Endodermal cell (in vitro differentiated cells): ENCODE data around the gene SNX19. TPM values are rescaled to one million over a fixed set of nuclear protein-coding genes. Genes with fewer than 3 reads are reported as not detected.

Source experiments
- DNase-seq: peaks from one replicate; pipeline ENCODE4 v3.0.0-alpha.2; 2017
- H3K27ac ChIP-seq: 2 replicates; pipeline ENCODE4 v1.5.1; 2013; ENCODE audit warnings: mild to moderate bottlenecking, low read depth, low read length, moderate library complexity
- H3K27me3 ChIP-seq: 2 replicates; pipeline ENCODE4 v1.6.1; 2013; ENCODE audit warnings: mild to moderate bottlenecking, low read length, moderate library complexity; ENCODE audit not compliant: insufficient read depth, control insufficient read depth, poor library complexity, severe bottlenecking
- H3K36me3 ChIP-seq: 2 replicates; pipeline ENCODE4 v1.7.0; 2013; ENCODE audit warnings: mild to moderate bottlenecking, low read length, moderate library complexity; ENCODE audit not compliant: control insufficient read depth, insufficient read depth
- H3K4me1 ChIP-seq: one replicate; pipeline ENCODE4 v1.7.0; 2013; ENCODE audit warnings: low read length; ENCODE audit not compliant: control insufficient read depth, insufficient read depth
- H3K4me3 ChIP-seq: 2 replicates; pipeline ENCODE4 v1.5.1; 2013; ENCODE audit warnings: mild to moderate bottlenecking, low read length, moderate library complexity
- H3K9ac ChIP-seq: 2 replicates; pipeline ENCODE4 v1.6.1; 2013; ENCODE audit warnings: mild to moderate bottlenecking, low read length, moderate library complexity; ENCODE audit not compliant: poor library complexity, severe bottlenecking; ENCODE audit errors: extremely low read depth
- H3K9me3 ChIP-seq: 2 replicates; pipeline ENCODE4 v1.6.1; 2013; ENCODE audit warnings: mild to moderate bottlenecking, low read length, moderate library complexity; ENCODE audit not compliant: control insufficient read depth
- H3K27ac Mint-ChIP-seq: 2 replicates; pipeline ENCODE4 v1.8.0; 2020; ENCODE audit warnings: mixed read lengths
- H3K27me3 Mint-ChIP-seq: 2 replicates; pipeline ENCODE4 v1.8.0; 2021; ENCODE audit warnings: mild to moderate bottlenecking, mixed read lengths; ENCODE audit not compliant: insufficient read depth
- H3K36me3 Mint-ChIP-seq: 2 replicates; pipeline ENCODE4 v1.8.0; 2020; ENCODE audit warnings: low read depth, mixed read lengths
- H3K4me1 Mint-ChIP-seq: 2 replicates; pipeline ENCODE4 v1.8.0; 2020; ENCODE audit warnings: mixed read lengths
- H3K4me3 Mint-ChIP-seq: 2 replicates; pipeline ENCODE4 v1.8.0; 2020; ENCODE audit warnings: mild to moderate bottlenecking, moderate library complexity, mixed read lengths
- H3K9me3 Mint-ChIP-seq: 2 replicates; pipeline ENCODE4 v1.8.0; 2020; ENCODE audit warnings: mild to moderate bottlenecking, mixed read lengths
- CTCF ChIP-seq: fragments of 200-600 bp; sonication (generic); conservative IDR thresholded peaks from 2 replicates; pipeline ENCODE4 v1.5.0; 2021; ENCODE audit warnings: antibody characterized with exemption, mild to moderate bottlenecking
- WGBS, 2 experiments: methylation state at CpG; one replicate each; pipeline versions ENCODE4 v1.1.5 to v1.1.7; 2013; ENCODE audit warnings: missing lambda C conversion rate in 2 of 2, mixed read lengths in 1 of 2; ENCODE audit not compliant: insufficient coverage in 1 of 2, insufficient read length in 1 of 2; 5-methylcytosine and 5-hydroxymethylcytosine counted together
- total RNA-seq, 2 donors: library from RNA; stranded (reverse); fragmentation: NEBNext Ultra II Directional in 1 of 2; extraction: Animal tissue kit (Norgen Biotek cat#: 25700) in 1 of 2; gene quantifications; 2 replicates in 1 of 2; 3 replicates in 1 of 2; pipeline ENCODE4 v1.2.1, GENCODE V29; 2021

Gene SNX19
- total RNA-seq, 2 donors from 2014 or later = 32.3 to 37.5 TPM

GRCh38 chr11:130872513-130872912 lies 43.8 kb downstream of the SNX19 start:
- Histone ChIP-seq H3K4me3 (no peak overlapping the region), H3K9ac (no peak overlapping the region), H3K36me3 (peaks cover 13% of the 10 kb centered on the region), H3K9me3 (no peaks in the 10 kb centered on the region), H3K27ac (no peak overlapping the region), H3K4me1 (peaks cover 38% of the 10 kb centered on the region), H3K27me3 (no peaks in the 10 kb centered on the region)
- no peaks in the 10 kb centered on the region for H3K27me3 Mint-ChIP-seq
- no peaks in the 10 kb centered on the region for H3K9me3 Mint-ChIP-seq
- TF ChIP-seq CTCF = no peak
- no peak overlapping the region for H3K27ac Mint-ChIP-seq
- WGBS, 2 experiments = 79 to 91% methylated on average over 2 to 6 of the region's 6 CpGs
- peaks cover 17% of the 10 kb centered on the region for H3K36me3 Mint-ChIP-seq
- H3K4me3 Mint-ChIP-seq = no peak overlapping the region
- H3K4me1 Mint-ChIP-seq = peaks cover 85% of the 10 kb centered on the region
- no peak for DNase-seq

GRCh38 chr11:130872102-130872501 lies 44.2 kb downstream of the SNX19 start:
- Histone ChIP-seq H3K4me1 (peaks cover 35% of the 10 kb centered on the region), H3K9me3 (no peaks in the 10 kb centered on the region), H3K36me3 (peaks cover 13% of the 10 kb centered on the region), H3K9ac (no peak overlapping the region), H3K4me3 (no peak overlapping the region), H3K27me3 (no peaks in the 10 kb centered on the region), H3K27ac (no peak overlapping the region)
- no peak for TF ChIP-seq CTCF
- no peaks in the 10 kb centered on the region for H3K9me3 Mint-ChIP-seq
- H3K4me1 Mint-ChIP-seq = peaks cover 82% of the 10 kb centered on the region
- no peaks in the 10 kb centered on the region for H3K27me3 Mint-ChIP-seq
- WGBS, 2 experiments = 98 to 100% methylated on average over 3 to 5 of the region's 5 CpGs
- H3K4me3 Mint-ChIP-seq = no peak overlapping the region
- no peak for DNase-seq
- H3K27ac Mint-ChIP-seq = no peak overlapping the region
- H3K36me3 Mint-ChIP-seq = peaks cover 14% of the 10 kb centered on the region

GRCh38 chr11:130871616-130872015 lies 44.7 kb downstream of the SNX19 start:
- Mint-ChIP-seq H3K27ac (no peak overlapping the region), H3K4me1 (peaks cover 77% of the 10 kb centered on the region), H3K27me3 (no peaks in the 10 kb centered on the region), H3K36me3 (peaks cover 14% of the 10 kb centered on the region), H3K9me3 (no peaks in the 10 kb centered on the region), H3K4me3 (no peak overlapping the region)
- Histone ChIP-seq H3K27me3 (no peaks in the 10 kb centered on the region), H3K9me3 (no peaks in the 10 kb centered on the region), H3K4me1 (peaks cover 31% of the 10 kb centered on the region), H3K27ac (no peak overlapping the region), H3K9ac (no peak overlapping the region), H3K36me3 (peaks cover 13% of the 10 kb centered on the region), H3K4me3 (no peak overlapping the region)
- no peak for DNase-seq
- no peak for TF ChIP-seq CTCF
- 67 to 69% methylated on average over 1 to 2 of the region's 2 CpGs for WGBS, 2 experiments
